8988T (cell line): Measurements from ENCODE around the gene SLC22A17.
"Not testable (repeated sequence)": the region's sequence is repeated elsewhere in the genome, so short reads cannot be mapped to it uniquely, and the experiment has no call there.

ENCODE experiments used
- DNase-seq: peaks from one replicate; pipeline ENCODE4 v3.0.0; 2011

The SLC22A17 gene

GRCh38 chr14:23352506-23353432 lies at the start of gene SLC22A17:
Gene SLC22A17 (minus strand): TSS chr14:23352887.
- DNase-seq, result peak; percentile 83

- no peak for DNase-seq
Measured at GRCh38 chr14:23401291-23401690, 48.6 kb upstream of the SLC22A17 start.

- not testable (repeated sequence) for DNase-seq
Measured at GRCh38 chr14:23400496-23401149, 47.9 kb upstream of the SLC22A17 start.

GRCh38 chr14:23399591-23399990 lies 46.9 kb upstream of the SLC22A17 start:
- no peak for DNase-seq

- no peak for DNase-seq
Measured at GRCh38 chr14:23399136-23399535, 46.4 kb upstream of the SLC22A17 start.

GRCh38 chr14:23398348-23398747 lies 45.7 kb upstream of the SLC22A17 start:
- no peak for DNase-seq

GRCh38 chr14:23396781-23397407 lies 44.2 kb upstream of the SLC22A17 start:
- no peak for DNase-seq

GRCh38 chr14:23396126-23396525 lies 43.4 kb upstream of the SLC22A17 start:
- no peak for DNase-seq

- no peak for DNase-seq
Measured at GRCh38 chr14:23392613-23393012, 39.9 kb upstream of the SLC22A17 start.

GRCh38 chr14:23389871-23390270 lies 37.2 kb upstream of the SLC22A17 start:
- not testable (repeated sequence) for DNase-seq

GRCh38 chr14:23389396-23389795 lies 36.7 kb upstream of the SLC22A17 start:
- DNase-seq, result no peak

GRCh38 chr14:23388996-23389395 lies 36.3 kb upstream of the SLC22A17 start:
- no peak for DNase-seq

GRCh38 chr14:23387916-23388882 lies 35.5 kb upstream of the SLC22A17 start:
- no peak for DNase-seq

GRCh38 chr14:23386999-23387398 lies 34.3 kb upstream of the SLC22A17 start:
- no peak for DNase-seq

GRCh38 chr14:23386266-23386657 lies 33.6 kb upstream of the SLC22A17 start:
- not testable (repeated sequence) for DNase-seq

GRCh38 chr14:23385642-23386265 lies 33.1 kb upstream of the SLC22A17 start:
- DNase-seq, result no peak

GRCh38 chr14:23385244-23385641 lies 32.6 kb upstream of the SLC22A17 start:
- no peak for DNase-seq

- DNase-seq, result no peak
Measured at GRCh38 chr14:23384364-23385080, 31.8 kb upstream of the SLC22A17 start.

GRCh38 chr14:23382731-23383440 lies 30.2 kb upstream of the SLC22A17 start:
- DNase-seq, result no peak

GRCh38 chr14:23382276-23382675 lies 29.6 kb upstream of the SLC22A17 start:
- no peak for DNase-seq

GRCh38 chr14:23381871-23382270 lies 29.2 kb upstream of the SLC22A17 start:
- no peak for DNase-seq
